Stimulated activated CD4-positive, alpha-beta T cell treated with anti-CD3 and anti-CD28 coated beads, Interleukin-15, amount 100 ng/mL, for 1 hour (primary cell): ENCODE measurements around the gene IFFO2.
A peak's percentile ranks its signal among the peaks of the same experiment; 100 is the strongest.

ENCODE experiments used
- DNase-seq, 2 donors: peaks; one replicate each; pipeline ENCODE4 v3.0.0-alpha.2; 2020; ENCODE audit warnings: low read depth in 1 of 2, low spot score in 1 of 2

The IFFO2 gene

DNA sequence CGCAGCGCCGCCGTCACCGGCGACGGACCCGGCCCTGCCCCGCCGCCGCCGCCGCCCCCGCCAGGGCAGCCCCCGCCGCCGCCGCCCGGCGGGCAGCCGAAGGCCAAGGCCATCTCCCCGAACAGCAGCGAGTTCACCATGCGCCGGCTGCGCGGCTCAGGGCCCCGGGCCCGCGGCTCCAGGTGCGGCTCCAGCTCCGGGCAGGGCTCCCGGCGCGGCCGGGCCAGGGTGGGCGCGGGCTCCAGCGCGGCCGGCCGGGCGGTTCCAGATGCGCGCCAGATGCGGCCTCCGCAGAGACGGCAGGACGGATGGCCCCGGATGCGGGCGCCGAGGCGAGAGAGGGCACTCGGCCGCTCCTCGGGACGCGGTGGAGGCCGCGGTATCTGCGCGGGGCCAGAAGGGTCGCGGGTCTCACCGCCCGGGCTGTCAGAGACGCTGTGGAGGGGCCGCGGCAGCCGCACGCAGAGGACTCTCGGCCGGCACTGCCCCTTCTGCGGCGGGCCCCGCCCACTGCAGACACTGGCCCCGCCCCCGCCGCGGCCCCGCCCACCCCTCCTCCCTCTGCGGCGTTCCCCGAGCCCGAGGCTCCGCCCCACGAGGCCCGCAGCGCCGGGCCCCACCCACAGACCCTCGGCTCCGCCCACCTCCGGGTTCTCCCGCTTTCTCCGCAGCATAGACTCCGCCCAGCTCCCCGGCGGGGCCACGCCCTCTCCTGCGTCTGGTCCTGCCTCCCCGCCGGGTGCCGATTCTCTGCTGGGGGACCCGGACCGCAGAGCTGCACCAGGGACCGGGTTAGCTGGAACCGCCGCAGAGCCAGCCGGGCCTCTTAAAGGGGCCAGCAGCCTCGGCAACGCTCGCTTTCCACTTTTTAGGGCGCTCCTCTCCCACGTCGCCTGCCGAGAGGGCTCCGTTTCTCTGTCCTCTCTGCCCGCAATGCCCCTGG is at the start of gene IFFO2:
Gene IFFO2 (minus strand): TSS at position 484 of the 943 bp plus-strand sequence. CDS start 344 bp downstream, at position 140.
- peak; percentile 99 for DNase-seq

DNA sequence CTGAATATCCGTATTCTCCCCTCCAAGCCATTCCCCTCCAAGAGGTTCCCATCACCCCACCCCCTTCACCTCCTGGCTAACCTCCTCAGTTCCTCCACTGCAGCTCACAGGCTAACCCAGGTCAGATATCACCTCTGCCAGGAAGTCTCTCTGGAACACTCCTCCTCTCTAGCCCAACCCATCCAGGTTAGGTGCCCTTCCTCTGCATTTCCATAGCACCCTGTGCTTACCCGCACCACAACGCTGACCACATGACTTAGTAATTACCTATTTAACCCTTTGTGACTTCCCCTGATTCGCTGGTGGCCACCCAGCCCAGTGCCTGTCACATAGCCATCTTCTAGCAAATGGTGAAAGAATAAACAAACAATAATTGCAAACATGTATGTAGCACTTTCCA is 49.5 kb upstream of the IFFO2 start:
- no peak for DNase-seq

DNA sequence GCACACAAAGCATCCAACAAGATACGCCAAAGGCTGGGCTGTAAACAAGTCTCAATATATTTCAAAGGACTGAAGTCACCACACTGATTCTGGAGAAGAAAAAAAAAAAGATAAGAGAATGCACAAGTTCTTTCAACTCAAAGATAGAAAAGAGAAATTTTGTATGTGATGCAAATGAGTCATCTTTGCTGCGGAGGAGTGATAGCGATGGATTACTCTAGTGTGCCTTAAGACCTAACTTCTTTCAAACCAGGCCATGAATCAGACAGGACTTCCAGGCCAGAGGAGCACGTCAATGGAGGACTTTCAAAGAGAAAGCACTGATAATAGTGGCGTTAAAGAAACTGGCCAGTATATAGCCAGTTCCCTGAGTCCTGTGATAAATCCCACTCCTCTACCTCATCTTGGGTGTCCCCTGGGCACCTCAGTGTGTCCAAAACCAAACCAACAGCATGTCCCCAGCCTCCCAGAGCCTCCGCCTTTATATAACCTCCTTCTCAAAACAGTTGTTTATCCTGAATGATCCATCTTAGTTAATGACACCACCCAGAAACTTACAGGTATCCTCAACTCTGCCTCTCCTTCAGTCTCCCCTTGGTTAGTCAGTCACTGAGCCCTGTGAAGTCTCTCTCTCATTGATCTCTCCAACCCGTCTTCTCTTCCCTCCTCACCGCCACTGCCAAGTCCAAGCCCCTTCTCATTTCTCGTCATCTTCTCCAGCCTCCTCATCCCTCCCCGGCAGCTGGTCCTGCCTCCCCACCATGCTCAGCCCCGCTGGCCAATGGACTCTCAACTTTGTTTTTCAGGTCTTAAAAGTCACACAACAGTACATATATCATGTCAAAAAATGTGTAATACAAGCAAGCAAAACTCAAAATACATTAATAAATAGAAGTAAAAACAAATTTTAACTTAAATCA is 47.2 kb upstream of the IFFO2 start:
- DNase-seq = no peak

DNA sequence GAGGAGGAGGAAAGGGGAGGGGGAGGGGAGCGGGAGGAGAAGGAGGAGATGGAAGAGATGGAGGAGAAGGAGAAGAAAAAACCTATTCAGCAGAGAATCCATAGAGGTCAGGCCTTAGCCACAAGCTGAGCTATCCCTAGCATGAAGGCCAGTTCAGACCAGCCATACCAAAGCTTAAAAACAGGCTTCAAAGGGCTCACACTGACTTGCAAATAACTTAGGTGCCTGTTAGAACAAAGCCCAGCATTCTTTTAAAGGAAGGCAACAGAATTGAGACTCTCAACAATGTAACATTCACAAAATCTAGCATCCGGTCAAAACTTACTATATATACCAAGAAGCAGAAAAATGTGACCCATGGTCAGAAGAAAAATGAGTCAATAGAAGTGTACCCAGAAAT is 43.6 kb upstream of the IFFO2 start:
- no peak for DNase-seq

DNA sequence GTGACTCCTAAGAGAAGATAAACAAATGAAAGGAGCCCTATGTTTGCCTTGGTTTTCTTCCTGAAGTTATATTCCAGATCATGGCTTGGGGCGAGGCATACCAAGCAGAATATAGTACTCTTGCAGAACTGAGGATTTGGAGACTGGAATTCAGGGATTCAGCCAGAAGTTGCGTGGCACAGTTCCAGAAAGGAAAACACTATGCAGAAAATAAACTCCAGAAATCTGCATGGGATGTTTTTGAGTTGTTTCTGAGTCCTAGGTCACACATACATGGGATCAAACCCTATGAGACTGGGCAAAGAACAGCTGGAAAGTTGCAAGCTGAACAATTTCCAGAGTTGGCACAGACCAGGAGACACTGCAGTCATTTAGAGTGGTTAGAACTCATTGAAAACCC is 42.9 kb upstream of the IFFO2 start:
- DNase-seq = no peak

DNA sequence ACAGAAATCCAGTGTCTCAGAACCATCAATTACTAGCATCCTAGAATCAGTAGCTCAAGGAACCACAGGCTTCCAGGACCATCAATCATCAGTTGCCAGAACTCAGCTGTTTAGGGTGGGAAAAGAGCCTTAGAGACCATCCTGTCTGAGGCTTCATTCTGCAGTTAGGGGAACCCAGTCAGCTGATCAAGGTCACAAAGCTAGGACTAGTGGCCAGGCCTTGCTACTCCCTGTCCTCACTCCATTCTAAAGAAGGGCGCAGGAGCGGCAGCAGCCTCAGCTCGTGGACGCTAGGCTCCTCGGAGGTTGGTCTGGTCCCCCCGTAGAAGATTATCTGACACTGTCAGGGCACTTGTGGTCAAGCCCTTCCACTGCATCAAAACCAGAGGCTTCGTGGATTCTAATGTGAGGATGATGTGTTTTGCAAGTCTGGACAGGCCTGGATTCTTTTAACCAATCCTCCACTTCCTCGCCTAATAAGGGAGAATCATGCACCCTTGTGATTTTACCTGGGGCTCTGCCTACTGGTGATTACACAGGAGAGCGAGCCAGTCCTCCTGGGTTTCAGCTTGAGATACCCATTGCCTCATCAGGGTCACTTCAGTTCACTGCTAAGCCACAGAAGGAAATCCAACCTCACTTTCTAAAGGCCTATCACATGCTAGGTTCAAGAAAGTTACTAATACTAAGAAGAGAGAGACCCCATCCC is 41.7 kb upstream of the IFFO2 start:
- no peak for DNase-seq

DNA sequence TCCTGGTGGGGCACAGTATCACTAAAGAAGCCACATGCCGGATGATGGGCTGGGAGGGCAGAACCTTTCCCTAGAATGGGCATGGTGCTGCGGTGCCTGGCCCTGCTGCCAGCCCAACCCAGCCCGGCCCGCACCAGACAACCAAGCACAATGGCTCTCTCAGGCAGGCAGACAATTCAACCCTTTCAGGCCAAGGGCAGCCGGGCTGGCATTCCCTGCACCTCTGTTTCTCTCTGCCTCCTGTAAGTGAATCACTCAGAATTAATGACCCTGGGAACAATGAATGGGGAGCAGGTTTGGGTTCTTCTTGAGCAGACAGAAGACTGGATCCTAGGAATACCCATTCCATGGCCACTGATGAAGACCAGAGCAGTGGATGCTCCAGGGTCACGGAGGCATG is 41.0 kb upstream of the IFFO2 start:
- no peak for DNase-seq

DNA sequence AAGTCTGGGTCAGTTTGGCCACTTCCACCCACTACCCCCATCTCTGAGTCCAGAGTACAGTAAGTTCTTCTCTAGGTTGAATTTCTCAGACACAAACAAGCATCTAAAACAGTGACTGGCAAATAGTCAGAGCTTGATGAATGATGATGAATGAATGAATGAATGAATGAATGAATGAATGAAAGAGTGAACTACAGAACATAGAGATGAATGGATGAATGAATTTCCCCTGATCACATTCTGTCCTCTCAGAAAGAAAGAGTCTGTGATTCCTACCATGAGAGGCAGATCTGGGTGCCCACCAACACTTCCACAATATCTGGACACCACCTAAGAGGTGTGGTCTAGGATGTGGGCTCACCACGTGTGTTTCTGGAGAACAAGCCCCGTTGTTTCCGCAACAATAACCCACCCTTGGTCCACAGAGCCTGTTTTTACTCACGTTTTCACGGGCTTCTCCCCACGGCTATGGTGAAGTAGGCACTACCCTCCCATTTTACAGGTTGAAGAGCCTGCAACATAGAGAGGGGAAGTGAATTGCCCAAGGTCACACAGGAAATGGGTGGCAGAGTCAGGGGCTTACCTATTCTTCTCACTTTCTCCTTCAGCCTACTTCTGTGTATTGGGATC is 40.2 kb upstream of the IFFO2 start:
- DNase-seq = no peak

DNA sequence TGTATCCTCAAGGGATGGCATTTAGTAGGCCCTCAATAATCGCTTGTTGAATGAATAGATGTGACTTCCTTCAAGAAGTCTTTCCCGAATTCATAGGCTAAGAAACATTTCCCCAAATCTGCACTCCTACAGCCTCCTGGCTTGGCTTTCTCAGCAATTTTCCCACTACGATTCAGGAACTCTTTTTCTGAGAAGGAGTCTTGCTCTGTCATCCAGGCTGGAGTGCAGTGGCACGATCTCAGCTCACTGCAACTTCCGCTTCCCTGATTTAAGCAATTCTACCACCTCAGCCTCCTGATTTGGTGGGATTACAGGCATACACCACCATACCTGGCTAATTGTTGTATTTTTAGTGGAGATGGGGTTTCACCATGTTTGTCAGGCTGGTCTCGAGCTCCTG is 37.9 kb upstream of the IFFO2 start:
- DNase-seq = no peak

DNA sequence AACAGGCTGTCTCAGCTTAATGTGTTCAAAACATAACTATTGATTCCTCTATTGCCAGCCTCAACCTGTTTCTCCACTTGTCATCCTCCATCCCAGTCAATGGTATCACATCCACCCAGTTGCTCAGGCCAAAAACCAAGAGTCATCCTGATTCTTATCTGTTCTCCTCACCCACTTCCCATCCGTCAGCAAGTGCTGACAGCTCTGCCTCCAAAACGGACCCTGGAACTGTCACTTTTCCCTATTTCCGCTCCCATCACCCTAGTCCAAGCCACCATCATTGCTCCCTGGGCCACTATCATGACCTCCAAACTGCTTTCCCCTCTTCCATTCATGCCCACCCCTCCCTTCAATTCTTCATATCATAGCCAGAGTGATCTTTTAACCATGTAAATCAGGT is 36.2 kb upstream of the IFFO2 start:
- no peak for DNase-seq

DNA sequence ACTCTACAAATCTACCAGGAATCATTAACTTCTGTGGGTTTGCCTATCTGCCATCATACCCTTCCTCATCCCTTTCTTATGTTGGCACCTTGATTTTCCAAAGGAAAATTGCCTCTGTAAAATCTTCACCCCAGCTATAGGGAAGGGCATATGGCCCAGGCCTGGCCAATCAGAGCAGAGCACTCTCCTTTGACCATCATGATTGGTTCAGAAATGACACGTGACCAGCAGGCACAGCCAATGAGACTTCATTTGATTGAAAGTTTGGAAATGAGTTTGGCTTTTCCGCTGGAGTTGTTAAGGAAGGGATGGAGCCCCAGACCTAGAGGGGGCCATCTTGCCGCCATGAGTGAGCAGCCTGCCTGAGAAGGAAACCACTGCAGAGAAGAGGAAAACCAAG is 35.1 kb upstream of the IFFO2 start:
- no peak for DNase-seq

DNA sequence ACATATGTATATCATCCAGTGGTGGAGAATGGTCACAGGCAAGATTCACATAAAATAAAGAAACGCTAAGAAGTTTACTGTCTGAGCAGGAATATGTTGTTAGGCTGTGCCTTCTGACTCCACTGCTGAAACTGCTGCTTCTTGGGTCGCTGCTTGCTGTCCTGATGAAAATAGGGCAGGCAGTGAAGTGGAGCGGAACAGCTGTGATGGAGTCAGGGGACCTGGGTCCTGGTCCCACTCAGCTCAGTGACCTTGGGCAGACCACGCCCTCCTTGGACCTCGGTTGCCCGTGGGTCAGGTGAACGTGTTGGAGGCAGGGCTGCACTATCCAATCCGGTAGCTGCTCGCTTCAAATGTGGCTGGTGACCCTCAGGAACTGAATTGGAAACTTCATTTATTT is 33.4 kb upstream of the IFFO2 start:
- no peak for DNase-seq

DNA sequence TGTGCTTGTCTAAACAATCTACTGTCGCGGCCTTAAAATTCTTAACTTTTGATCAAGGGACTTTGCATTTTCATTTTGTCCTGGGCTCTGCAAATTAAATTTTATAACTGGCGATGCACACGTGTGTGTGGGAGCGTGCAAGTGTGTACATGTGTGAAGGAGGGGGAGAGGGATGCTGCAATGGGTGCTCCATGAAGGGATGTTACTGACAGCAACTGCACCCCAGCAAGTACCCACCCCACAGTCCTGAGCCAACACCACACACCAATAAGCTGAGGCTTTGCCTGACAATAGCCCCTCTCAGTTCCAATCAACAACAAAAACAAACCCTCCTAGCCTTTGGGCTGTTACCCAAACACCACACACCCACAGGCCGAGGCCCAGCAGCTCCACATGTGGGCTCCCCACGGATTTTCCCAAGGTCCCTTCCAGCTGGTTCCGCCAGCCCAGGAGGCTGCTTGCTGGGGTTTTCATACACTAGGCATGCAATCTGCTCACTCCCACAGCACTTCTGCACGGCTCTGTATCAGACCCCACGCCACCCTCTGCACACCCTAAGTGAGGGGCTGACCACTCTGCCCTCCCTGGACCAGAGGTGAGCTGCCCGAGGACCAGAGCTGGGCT is 32.8 kb upstream of the IFFO2 start:
- DNase-seq = no peak

DNA sequence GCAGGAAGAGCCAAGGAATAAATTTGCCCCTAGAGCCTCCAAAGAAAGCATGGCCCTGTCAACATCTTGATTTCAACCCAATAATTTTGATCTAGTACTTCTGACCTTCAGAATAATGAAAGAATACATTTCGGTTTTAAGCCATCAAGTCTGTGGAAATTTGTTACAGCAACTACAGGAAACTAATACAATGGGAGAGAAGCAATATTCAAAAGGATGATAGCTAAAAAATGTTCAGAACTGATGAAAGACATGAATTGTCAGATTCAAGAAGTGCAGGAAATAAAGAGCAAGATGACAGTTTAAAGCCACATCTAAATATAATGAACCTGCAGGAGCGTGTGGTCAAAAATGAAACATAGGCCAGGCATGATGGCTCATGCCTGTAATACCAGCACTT is 24.8 kb upstream of the IFFO2 start:
- DNase-seq = no peak

DNA sequence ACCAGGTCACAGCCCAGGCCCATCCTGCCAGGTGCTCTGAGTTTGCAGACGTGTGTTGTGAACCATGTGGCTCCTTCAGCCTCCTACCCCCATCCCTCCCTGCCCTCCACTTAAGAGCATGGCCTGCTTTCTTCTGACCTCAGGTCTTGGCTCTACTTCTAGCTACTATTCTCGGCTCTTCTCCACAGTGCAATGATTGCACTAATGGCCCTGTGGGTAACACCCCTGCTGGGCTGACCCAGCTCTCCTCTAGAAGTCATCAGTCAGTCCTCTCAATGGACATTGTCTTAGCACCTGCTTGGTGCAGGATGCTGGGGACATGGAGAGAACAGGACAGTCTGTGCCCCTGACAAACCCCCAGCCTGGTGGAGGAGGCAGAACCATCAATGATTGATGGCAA is 22.2 kb upstream of the IFFO2 start:
- no peak for DNase-seq

DNA sequence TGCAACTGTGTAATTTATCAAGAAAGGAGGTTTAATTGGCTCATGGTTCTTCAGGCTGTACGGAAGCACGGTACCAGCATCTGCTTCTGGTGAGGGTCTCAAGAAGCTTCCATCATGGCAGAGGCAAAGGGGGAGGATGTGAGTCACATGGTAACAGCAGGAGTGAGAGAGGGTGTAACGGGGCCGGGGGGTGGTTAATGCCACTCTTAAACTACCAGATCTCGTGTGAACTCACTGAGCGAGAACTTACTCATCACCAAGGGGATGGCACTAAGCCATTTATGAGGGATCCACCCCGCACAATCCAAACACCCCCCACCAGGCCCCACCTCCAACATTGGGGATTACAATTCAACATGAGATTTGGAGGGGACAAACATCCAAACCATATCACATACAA is 21.0 kb upstream of the IFFO2 start:
- DNase-seq = no peak

DNA sequence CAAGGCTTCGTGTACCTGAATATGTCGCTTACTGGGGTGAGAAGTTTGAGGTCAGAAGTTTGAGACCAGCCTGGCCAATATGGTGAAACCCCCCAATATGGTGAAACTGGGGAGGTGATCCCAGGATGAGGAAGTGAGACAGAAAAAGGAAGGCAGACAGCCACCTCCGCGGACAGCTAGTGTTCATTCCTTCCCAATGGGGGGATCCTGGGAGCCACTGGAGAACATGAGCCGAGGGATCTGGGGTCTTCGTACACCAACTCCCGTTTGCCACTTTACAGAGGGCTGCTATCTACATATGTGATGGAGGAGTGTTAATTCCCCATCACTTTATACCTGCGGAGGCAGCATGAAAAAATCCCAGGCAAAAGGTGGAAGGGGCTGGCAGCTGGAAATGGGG is 19.6 kb upstream of the IFFO2 start:
- no peak for DNase-seq

DNA sequence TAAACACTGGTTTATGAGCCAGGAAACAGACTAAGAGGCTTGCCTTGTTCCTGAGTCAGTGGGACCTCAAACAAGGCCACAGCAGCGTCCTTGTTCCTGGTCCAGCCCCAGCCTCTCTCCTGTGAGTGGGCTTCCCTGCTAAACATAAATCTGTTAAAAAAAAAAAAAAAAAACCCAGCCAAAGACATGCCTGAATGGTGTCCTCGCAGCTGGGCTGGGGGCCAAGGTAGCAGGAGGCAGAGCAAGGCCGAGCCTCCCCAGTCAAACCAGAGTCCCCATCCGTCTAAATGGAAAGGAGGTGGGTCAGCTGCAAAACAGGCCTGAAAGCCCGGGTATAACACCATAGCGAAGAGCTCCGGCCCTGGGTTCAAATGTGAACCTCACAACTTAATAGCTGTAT is 18.1 kb upstream of the IFFO2 start:
- no peak for DNase-seq

DNA sequence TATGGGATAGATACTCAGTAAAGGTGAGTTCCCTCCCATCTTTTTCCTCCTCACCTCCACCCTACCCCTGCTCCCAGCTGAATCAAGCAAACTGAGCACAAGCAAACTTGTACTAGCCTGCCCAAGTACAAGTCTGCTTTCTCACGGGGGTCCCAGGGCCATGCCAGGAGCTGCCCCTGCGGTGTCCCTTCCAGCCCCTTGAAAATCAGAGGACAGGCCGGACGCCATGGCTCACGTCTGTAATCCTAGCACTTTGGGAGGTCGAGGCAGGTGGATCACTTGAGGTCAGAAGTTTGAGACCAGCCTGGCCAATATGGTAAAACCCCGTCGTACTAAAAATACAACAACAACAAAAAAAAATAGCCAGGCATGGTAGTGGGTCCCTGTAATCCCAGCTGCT is 17.5 kb upstream of the IFFO2 start:
- DNase-seq = no peak

DNA sequence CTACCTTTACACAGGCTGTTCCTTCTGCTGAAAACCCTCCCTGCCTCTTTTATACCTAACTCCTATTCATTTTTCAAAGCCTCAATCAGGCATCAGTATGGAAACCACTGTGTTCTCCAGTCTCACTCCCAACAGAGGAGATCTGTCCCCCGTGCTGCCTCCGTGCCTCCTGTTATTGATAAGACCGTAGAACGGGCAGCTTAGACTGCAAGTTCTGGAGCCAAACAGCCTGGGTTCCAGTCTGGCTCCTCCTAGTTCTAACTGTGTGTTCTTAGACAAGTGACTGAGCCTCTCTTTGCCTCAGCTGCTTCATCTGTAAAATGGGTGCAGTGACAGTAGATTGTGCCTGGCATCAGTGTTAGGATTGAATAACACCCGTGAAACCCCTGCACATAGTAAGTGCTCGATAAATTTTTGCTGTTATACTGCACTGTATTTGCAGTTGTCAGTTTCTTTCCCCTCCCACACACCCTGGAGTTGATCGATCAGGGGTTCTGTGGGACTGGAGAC is 17.0 kb upstream of the IFFO2 start:
- DNase-seq = no peak
